ENCODE data around the gene GRAMD1B. TPM values are rescaled to one million over a fixed set of nuclear protein-coding genes. Genes with fewer than 3 reads are reported as not detected.

GRAMD1B gene
- total and polyA plus RNA-seq, 2 experiments from 2014 or later, result 9.0 to 20.4 TPM

- H3K4me1 ChIP-seq (ENCODE audit: insufficient read depth), result peaks cover 29% of the 10 kb centered on the region
- H3K9me2 ChIP-seq (replicated peaks; ENCODE audit: insufficient read depth), result no peaks in the 10 kb centered on the region
- no peaks in the 10 kb centered on the region for H3K36me3 ChIP-seq (replicated peaks; ENCODE audit: insufficient read depth, low read depth)
- no peaks in the 10 kb centered on the region for H3K79me2 ChIP-seq
- no peaks in the 10 kb centered on the region for H3K27me3 ChIP-seq
- H3K27ac ChIP-seq, result no peak overlapping the region
- no peaks in the 10 kb centered on the region for H4K20me1 ChIP-seq (ENCODE audit: insufficient read depth, poor library complexity, severe bottlenecking)
- H2AFZ ChIP-seq, result no peak overlapping the region
- no peak overlapping the region for H3K4me3 ChIP-seq
- H3K4me2 ChIP-seq, result no peak overlapping the region
- 84% methylated on average over 7 of the region's 7 CpGs for WGBS (ENCODE audit: low lambda C conversion rate, missing lambda C conversion rate)
- DNase-seq (ENCODE audit: low spot score), result no peak
- no peak for TF ChIP-seq EZH2phosphoT487 (IDR thresholded peaks at IDR 0.05; ENCODE audit: low read depth, severe bottlenecking, unreplicated experiment)
- TF ChIP-seq, protein P1, sequence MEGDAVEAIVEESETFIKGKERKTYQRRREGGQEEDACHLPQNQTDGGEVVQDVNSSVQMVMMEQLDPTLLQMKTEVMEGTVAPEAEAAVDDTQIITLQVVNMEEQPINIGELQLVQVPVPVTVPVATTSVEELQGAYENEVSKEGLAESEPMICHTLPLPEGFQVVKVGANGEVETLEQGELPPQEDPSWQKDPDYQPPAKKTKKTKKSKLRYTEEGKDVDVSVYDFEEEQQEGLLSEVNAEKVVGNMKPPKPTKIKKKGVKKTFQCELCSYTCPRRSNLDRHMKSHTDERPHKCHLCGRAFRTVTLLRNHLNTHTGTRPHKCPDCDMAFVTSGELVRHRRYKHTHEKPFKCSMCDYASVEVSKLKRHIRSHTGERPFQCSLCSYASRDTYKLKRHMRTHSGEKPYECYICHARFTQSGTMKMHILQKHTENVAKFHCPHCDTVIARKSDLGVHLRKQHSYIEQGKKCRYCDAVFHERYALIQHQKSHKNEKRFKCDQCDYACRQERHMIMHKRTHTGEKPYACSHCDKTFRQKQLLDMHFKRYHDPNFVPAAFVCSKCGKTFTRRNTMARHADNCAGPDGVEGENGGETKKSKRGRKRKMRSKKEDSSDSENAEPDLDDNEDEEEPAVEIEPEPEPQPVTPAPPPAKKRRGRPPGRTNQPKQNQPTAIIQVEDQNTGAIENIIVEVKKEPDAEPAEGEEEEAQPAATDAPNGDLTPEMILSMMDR (IDR thresholded peaks at IDR 0.05; ENCODE audit: poor library complexity), result no peak
- no peaks in the 10 kb centered on the region for H3K9me3 ChIP-seq (ENCODE audit: low read depth)
Observed at GRCh38 chr11:123584737-123585136, 154.7 kb downstream of the GRAMD1B start.

DNA sequence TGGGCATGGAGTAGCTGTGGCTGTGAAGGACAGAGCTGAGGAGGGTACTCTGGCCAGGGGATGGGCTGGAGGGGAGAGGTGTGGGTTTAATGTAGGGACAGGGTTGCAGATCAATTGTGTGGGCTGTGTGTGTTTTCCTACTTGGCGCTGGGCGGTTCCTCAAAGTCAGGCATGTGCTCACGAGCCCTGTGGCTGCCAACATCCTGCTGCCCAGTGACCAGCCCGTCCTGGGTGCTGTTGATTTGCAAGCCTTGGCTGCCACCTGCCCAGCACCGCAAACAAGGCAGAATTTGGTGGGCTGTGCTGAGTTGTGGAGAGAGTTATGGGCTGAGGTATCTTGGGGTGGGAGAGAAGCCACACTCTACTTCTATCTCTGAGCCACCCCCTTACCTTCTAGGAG lies 155.1 kb downstream of the GRAMD1B start:
- H3K4me2 ChIP-seq, result no peak overlapping the region
- H3K4me3 ChIP-seq, result no peak overlapping the region
- H2AFZ ChIP-seq, result no peak overlapping the region
- H4K20me1 ChIP-seq (ENCODE audit: insufficient read depth, poor library complexity, severe bottlenecking), result no peaks in the 10 kb centered on the region
- peaks cover 34% of the 10 kb centered on the region for H3K4me1 ChIP-seq (ENCODE audit: insufficient read depth)
- H3K9me2 ChIP-seq (replicated peaks; ENCODE audit: insufficient read depth), result no peaks in the 10 kb centered on the region
- no peaks in the 10 kb centered on the region for H3K27me3 ChIP-seq
- no peaks in the 10 kb centered on the region for H3K36me3 ChIP-seq (replicated peaks; ENCODE audit: insufficient read depth, low read depth)
- TF ChIP-seq, protein P1 (IDR thresholded peaks at IDR 0.05; ENCODE audit: poor library complexity), result no peak
- no peak for TF ChIP-seq EZH2 (IDR thresholded peaks at IDR 0.05; ENCODE audit: borderline replicate concordance)
- TF ChIP-seq EZH2phosphoT487 (IDR thresholded peaks at IDR 0.05; ENCODE audit: low read depth, severe bottlenecking, unreplicated experiment), result no peak
- DNase-seq (ENCODE audit: low spot score), result no peak
- 94% methylated on average over 5 of the region's 5 CpGs for WGBS (ENCODE audit: low lambda C conversion rate, missing lambda C conversion rate)
- H3K27ac ChIP-seq, result peak overlapping the region; percentile 13
- H3K79me2 ChIP-seq, result no peaks in the 10 kb centered on the region
- no peaks in the 10 kb centered on the region for H3K9me3 ChIP-seq (ENCODE audit: low read depth)

DNA sequence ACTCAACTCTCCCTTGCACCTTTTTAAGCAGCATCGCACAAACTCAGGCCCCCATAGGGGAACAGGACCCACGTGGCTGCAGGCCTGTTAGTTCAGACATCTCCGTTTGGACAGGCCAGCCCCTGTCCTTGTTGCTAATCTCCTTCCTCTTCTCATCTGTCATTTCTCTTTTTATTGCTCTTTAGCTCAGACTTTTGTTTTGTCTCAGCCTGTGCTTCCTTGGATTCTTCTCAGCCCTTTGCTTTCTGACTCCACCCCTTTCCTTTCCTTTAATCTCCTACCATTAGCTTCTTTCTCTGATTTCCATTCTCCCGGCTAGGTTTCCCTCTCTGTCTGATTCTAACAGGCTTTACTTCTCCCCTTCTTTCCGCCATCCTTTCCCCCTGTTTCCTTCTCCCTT lies 155.6 kb downstream of the GRAMD1B start:
- Histone ChIP-seq H3K4me1 (ENCODE audit: insufficient read depth) (peaks cover 38% of the 10 kb centered on the region), H3K9me3 (ENCODE audit: low read depth) (no peaks in the 10 kb centered on the region), H3K27me3 (no peaks in the 10 kb centered on the region), H3K4me2 (no peak overlapping the region), H3K9me2 (replicated peaks; ENCODE audit: insufficient read depth) (no peaks in the 10 kb centered on the region), H3K79me2 (no peaks in the 10 kb centered on the region), H2AFZ (no peak overlapping the region), H3K4me3 (no peak overlapping the region), H3K27ac (peak overlapping the region; percentile 58), H3K36me3 (replicated peaks; ENCODE audit: insufficient read depth, low read depth) (no peaks in the 10 kb centered on the region), H4K20me1 (ENCODE audit: insufficient read depth, poor library complexity, severe bottlenecking) (no peaks in the 10 kb centered on the region)
- WGBS (ENCODE audit: low lambda C conversion rate, missing lambda C conversion rate), result 37% methylated on average over 5 of the region's 5 CpGs
- DNase-seq (ENCODE audit: low spot score), result no peak
- TF ChIP-seq, protein P1 (IDR thresholded peaks at IDR 0.05; ENCODE audit: poor library complexity), result no peak
- no peak for TF ChIP-seq EZH2 (IDR thresholded peaks at IDR 0.05; ENCODE audit: borderline replicate concordance)
- no peak for TF ChIP-seq EZH2phosphoT487 (IDR thresholded peaks at IDR 0.05; ENCODE audit: low read depth, severe bottlenecking, unreplicated experiment)

- TF ChIP-seq, protein P1 (IDR thresholded peaks at IDR 0.05; ENCODE audit: poor library complexity), result no peak
- no peak for TF ChIP-seq EZH2 (IDR thresholded peaks at IDR 0.05; ENCODE audit: borderline replicate concordance)
- no peak for TF ChIP-seq EZH2phosphoT487 (IDR thresholded peaks at IDR 0.05; ENCODE audit: low read depth, severe bottlenecking, unreplicated experiment)
- no peaks in the 10 kb centered on the region for H3K9me2 ChIP-seq (replicated peaks; ENCODE audit: insufficient read depth)
- H3K4me2 ChIP-seq, result no peak overlapping the region
- no peak for DNase-seq (ENCODE audit: low spot score)
- H2AFZ ChIP-seq, result no peak overlapping the region
- no peak overlapping the region for H3K4me3 ChIP-seq
- peaks cover 38% of the 10 kb centered on the region for H3K4me1 ChIP-seq (ENCODE audit: insufficient read depth)
- H3K27me3 ChIP-seq, result no peaks in the 10 kb centered on the region
- no peaks in the 10 kb centered on the region for H4K20me1 ChIP-seq (ENCODE audit: insufficient read depth, poor library complexity, severe bottlenecking)
- H3K27ac ChIP-seq, result peak overlapping the region; percentile 89
- WGBS (ENCODE audit: low lambda C conversion rate, missing lambda C conversion rate), result 75% methylated on average over 8 of the region's 8 CpGs
- H3K36me3 ChIP-seq (replicated peaks; ENCODE audit: insufficient read depth, low read depth), result no peaks in the 10 kb centered on the region
- H3K9me3 ChIP-seq (ENCODE audit: low read depth), result no peaks in the 10 kb centered on the region
- no peaks in the 10 kb centered on the region for H3K79me2 ChIP-seq
Observed at GRCh38 chr11:123586568-123586967, 156.5 kb downstream of the GRAMD1B start.
